Panc1 (cell line): ENCODE measurements around the gene TPT1. TPM values are rescaled to one million over a fixed set of nuclear protein-coding genes. Genes with fewer than 3 reads are reported as not detected.

Experiments used
- ATAC-seq: fragments of 200-7000 bp; cut with Tn5 transposase; 2 replicates; pipeline ENCODE4 v1.9.1; 2020; ENCODE audit warnings: mild to moderate bottlenecking, moderate library complexity
- BruUV-seq: library from RNA; stranded (reverse); fragments of 400-500 nt; replicated peaks from 2 replicates; lab custom pipeline; 2021; lab: Mats Ljungman, UMichigan
- CTCF ChIA-PET: fragments of 300-600 bp; sonication (Branson Sonifier 250); formaldehyde crosslinking; loops from one replicate; lab custom pipeline; 2022; ENCODE audit warnings: antibody characterized with exemption; lab: Charles Lee
- POLR2A ChIA-PET: fragments of 300-600 bp; sonication (Branson Sonifier 250); formaldehyde crosslinking; loops from one replicate; lab custom pipeline; 2022; ENCODE audit warnings: antibody characterized with exemption; lab: Charles Lee
- DNase-seq: peaks from one replicate; pipeline ENCODE4 v3.0.0-alpha.2; 2010; ENCODE audit warnings: low read depth, low spot score
- H3K27ac ChIP-seq: 2 replicates; pipeline ENCODE4 v1.5.1; 2011; ENCODE audit warnings: mild to moderate bottlenecking, low read length, inconsistent platforms
- H3K27me3 ChIP-seq: fragments of 200-500 bp; sonication (Bioruptor generic); 2 replicates; pipeline ENCODE4 v1.6.0; 2014; ENCODE audit warnings: low read length, inconsistent platforms; ENCODE audit not compliant: control insufficient read depth, insufficient read depth
- H3K36me3 ChIP-seq: fragments of 200-500 bp; sonication (Bioruptor generic); 2 replicates; pipeline ENCODE4 v1.5.1; 2014; ENCODE audit warnings: inconsistent platforms, mild to moderate bottlenecking, low read length, moderate library complexity; ENCODE audit not compliant: control insufficient read depth, insufficient read depth
- H3K4me1 ChIP-seq: 2 replicates; pipeline ENCODE4 v1.5.1; 2011; ENCODE audit warnings: inconsistent platforms, mild to moderate bottlenecking, low read length, moderate library complexity; ENCODE audit not compliant: control insufficient read depth, insufficient read depth
- H3K4me3 ChIP-seq, 2 experiments: 2 replicates each; pipeline ENCODE4 v1.5.1; 2011 to 2012; ENCODE audit warnings: low read depth in 2 of 2, low read length in 2 of 2, mild to moderate bottlenecking in 2 of 2, inconsistent platforms in 1 of 2, moderate library complexity in 1 of 2
- H3K9me3 ChIP-seq: fragments of 200-500 bp; sonication (Bioruptor generic); 2 replicates; pipeline ENCODE4 v1.5.1; 2014; ENCODE audit warnings: low read depth, mild to moderate bottlenecking, inconsistent platforms, low read length, moderate library complexity; ENCODE audit not compliant: control insufficient read depth, insufficient read depth
- CTCF ChIP-seq: fragments of 450-650 bp; IDR thresholded peaks from 2 replicates; pipeline ENCODE4 v1.5.1; 2017; ENCODE audit warnings: mild to moderate bottlenecking
- POLR2AphosphoS5 ChIP-seq: IDR thresholded peaks from 2 replicates; pipeline ENCODE4 v1.6.1; 2012; ENCODE audit warnings: mild to moderate bottlenecking, low read depth, low read length, moderate library complexity
- REST ChIP-seq, 2 experiments: IDR thresholded peaks; 2 replicates each; pipeline ENCODE4 v1.6.1; 2011 to 2012; ENCODE audit warnings: low read depth in 2 of 2, control low read depth in 1 of 2, low read length in 1 of 2, mild to moderate bottlenecking in 1 of 2, moderate library complexity in 1 of 2; ENCODE audit not compliant: insufficient read depth in 1 of 2
- SIN3A ChIP-seq: IDR thresholded peaks from 2 replicates; pipeline ENCODE4 v1.6.1; 2012; ENCODE audit warnings: low read depth, mild to moderate bottlenecking, low read length, moderate library complexity, borderline replicate concordance; ENCODE audit not compliant: insufficient read depth
- TCF7L2 ChIP-seq: IDR thresholded peaks from 2 replicates; pipeline ENCODE4 v1.6.1; 2011; ENCODE audit warnings: mild to moderate bottlenecking, low read depth, low read length, inconsistent platforms
- in situ Hi-C: cut with HindIII; loops from 2 replicates; pipeline ENCODE4 v1.10.0; 2016; ENCODE audit warnings: low sequenced_read_pairs, low pct_unique_long_range_greater_than_20kb
- intact Hi-C: fragments of 100-400 bp; cut with micrococcal nuclease; formaldehyde crosslinking; loops from one replicate; pipeline ENCODE4 v1.10.0; 2022; ENCODE audit not compliant: unreplicated experiment
- total RNA-seq: library from RNA; stranded (reverse); gene quantifications from one replicate; pipeline ENCODE4 v1.2.1, GENCODE V29; 2021; ENCODE audit not compliant: unreplicated experiment

Gene TPT1
- total RNA-seq, 1 experiment from 2014 or later: 939 TPM

- Histone ChIP-seq H3K27ac (no peak overlapping the region), H3K9me3 (no peaks in the 10 kb centered on the region), H3K4me3 (no peak overlapping the region), H3K4me1 (peaks cover 7% of the 10 kb centered on the region; the same call in 1 of the 2 replicates), H3K36me3 (no peaks in the 10 kb centered on the region), H3K27me3 (no peaks in the 10 kb centered on the region)
- ChIA-PET POLR2A (no interaction called here), CTCF (interaction anchor here (0.7 kb wide), 1 partner anchor 281 kb away, joined by 4 read pairs; no protein-coding TSS in a partner anchor)
- no peak for ATAC-seq
- in situ Hi-C loops: no loop called here
- TF ChIP-seq POLR2AphosphoS5: no peak
- no peak for TF ChIP-seq CTCF
- TF ChIP-seq TCF7L2: no peak
- no peak for TF ChIP-seq REST (IDR thresholded peaks at IDR 0.05; ENCODE audit: insufficient read depth in 1 of 2, low read depth in 2 of 2, low read length in 1 of 2)
- no peak for TF ChIP-seq SIN3A
- no peak for DNase-seq
- no TSS peak for BruUV-seq
- intact Hi-C loops: no loop called here
Observed at GRCh38 chr13:45327253-45327955, 13.6 kb downstream of the TPT1 start.

GRCh38 chr13:45325806-45326205 is 15.2 kb downstream of the TPT1 start:
- CTCF ChIA-PET: no interaction called here
- Histone ChIP-seq H3K36me3 (no peaks in the 10 kb centered on the region), H3K9me3 (no peaks in the 10 kb centered on the region), H3K4me1 (no peaks in the 10 kb centered on the region), H3K27ac (no peak overlapping the region), H3K27me3 (no peaks in the 10 kb centered on the region), H3K4me3 (no peak overlapping the region)
- in situ Hi-C loops (no loop called here), intact Hi-C loops (no loop called here)
- ATAC-seq (peak; percentile 50; the same call in 1 of the 2 replicates), DNase-seq (no peak)
- no peak for TF ChIP-seq SIN3A
- TF ChIP-seq REST (IDR thresholded peaks at IDR 0.05; ENCODE audit: insufficient read depth in 1 of 2, low read depth in 2 of 2, low read length in 1 of 2): no peak
- no peak for TF ChIP-seq CTCF
- TF ChIP-seq TCF7L2: no peak
- no peak for TF ChIP-seq POLR2AphosphoS5
- POLR2A ChIA-PET: no interaction called here
- BruUV-seq: TSS peak; percentile 25
